Measurements from ENCODE around the gene ST6GALNAC2. TPM values are rescaled to one million over a fixed set of nuclear protein-coding genes. Genes with fewer than 3 reads are reported as not detected.
A peak's percentile ranks its signal among the peaks of the same experiment; 100 is the strongest.

Gene ST6GALNAC2

Small RNA genes lying within 50 kb of the gene (small RNA-seq; reads per million reads assigned to genes)
- gene AC015802.2, result not detected
- gene SNORD1A, result not detected
- 987 reads per million, percentile 99 among the genes with 10 or more reads in this experiment for gene SNORD1B
